Upper lobe of left lung (tissue), 6 donors: Measurements from ENCODE around the gene FLYWCH2. TPM values are rescaled to one million over a fixed set of nuclear protein-coding genes. Genes with fewer than 3 reads are reported as not detected.
"Not testable (repeated sequence)": the region's sequence is repeated elsewhere in the genome, so short reads cannot be mapped to it uniquely, and the experiment has no call there.

Experiments
- ATAC-seq, 2 donors: fragments of 200-7000 bp; cut with Tn5 transposase; one replicate each; pipeline ENCODE4 v1.9.1; 2022; ENCODE audit warnings: mild to moderate bottlenecking in 2 of 2, moderate library complexity in 2 of 2; ENCODE audit not compliant: low FRiP score in 2 of 2
- DNase-seq, 2 donors: peaks; one replicate each; pipeline ENCODE4 v3.0.0-alpha.2; 2019 to 2020
- H3K27ac ChIP-seq, 4 donors: fragments of 200-600 bp; sonication (generic); one replicate each; pipeline ENCODE4 v1.5.1; 2016 to 2019
- H3K27me3 ChIP-seq, 4 donors: fragments of 200-600 bp; sonication (generic); one replicate each; pipeline ENCODE4 v1.5.1; 2017 to 2019
- H3K36me3 ChIP-seq, 4 donors: fragments of 200-600 bp; sonication (generic); one replicate each; pipeline ENCODE4 v1.5.1; 2016 to 2019
- H3K4me1 ChIP-seq, 4 donors: fragments of 200-600 bp; sonication (generic); one replicate each; pipeline ENCODE4 v1.5.1; 2018 to 2019
- H3K4me3 ChIP-seq, 4 donors: fragments of 200-600 bp; sonication (generic); one replicate each; pipeline ENCODE4 v1.5.1; 2017 to 2019; ENCODE audit warnings: mild to moderate bottlenecking in 2 of 4, moderate library complexity in 1 of 4
- H3K9me3 ChIP-seq, 4 donors: fragments of 200-600 bp; sonication (generic); one replicate each; pipeline ENCODE4 v1.5.1; 2018 to 2019
- EP300 ChIP-seq, 4 donors: sonication (generic); formaldehyde crosslinking; IDR thresholded peaks; one replicate each; pipeline ENCODE4 v1.5.1; 2017; ENCODE audit warnings: antibody characterized with exemption in 4 of 4, control low read depth in 2 of 4
- POLR2A ChIP-seq, 4 donors: fragments of 450-650 bp; IDR thresholded peaks; one replicate each; pipeline ENCODE4 v1.5.1; 2016 to 2017; ENCODE audit warnings: antibody characterized with exemption in 4 of 4, mild to moderate bottlenecking in 2 of 4
- POLR2AphosphoS5 ChIP-seq, 2 donors: sonication (generic); formaldehyde crosslinking; IDR thresholded peaks; one replicate each; pipeline ENCODE4 v1.5.1; 2017; ENCODE audit warnings: antibody characterized with exemption in 2 of 2
- WGBS, 2 donors: methylation state at CpG; one replicate each; pipeline ENCODE4 v1.1.5; 2017 to 2018; 5-methylcytosine and 5-hydroxymethylcytosine counted together
- total RNA-seq, 6 donors: library from RNA; depleted of rRNA in 4 of 6; stranded (reverse); fragments of >200 nt in 4 of 6; gene quantifications; one replicate each; pipeline versions ENCODE4 v1.1.0 to v1.2.1, GENCODE V29; 2016 to 2021
- TF ChIP-seq, protein P1 (sequence below), 6 experiments: fragments of 450-650 bp in 4 of 6; fragments of 200-600 bp in 2 of 6; sonication (generic) in 2 of 6; IDR thresholded peaks; one replicate each; pipeline ENCODE4 v1.5.1; 2016 to 2019; ENCODE audit warnings: antibody characterized with exemption in 6 of 6
- donor health status: DM: no; HTN: no; CAD: no; lungs with moderate emphysema.
- donor health status: DM: no; HTN: yes; CAD: no; lungs with severe emphysema.

Gene FLYWCH2
- total RNA-seq, 6 donors from 2014 or later = 31.2 to 70.1 (median 39.7) TPM

DNA sequence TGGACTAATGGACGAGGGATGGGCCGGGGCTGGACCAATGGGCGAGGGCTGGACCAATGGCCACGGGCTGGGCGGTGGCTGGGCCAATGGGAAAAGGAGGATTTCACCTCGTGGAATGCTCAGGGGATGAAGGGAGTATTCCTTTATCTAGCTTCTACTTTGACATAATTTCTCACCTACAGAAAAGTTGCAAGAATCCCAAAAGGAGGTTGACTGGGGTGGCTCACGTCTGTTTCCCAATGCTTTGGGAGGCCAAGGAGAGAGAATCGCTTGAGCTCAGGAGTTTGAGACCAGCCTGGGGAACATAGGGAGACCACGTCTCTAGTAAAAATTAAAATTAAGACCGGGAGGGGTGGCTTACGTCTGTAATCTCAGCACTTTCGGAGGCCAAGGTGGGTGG, 23.0 kb downstream of the FLYWCH2 start:
- no peaks in the 10 kb centered on the region for H3K27me3 ChIP-seq
- peak overlapping the region in 1 of 4 donors; percentile 10 for H3K4me3 ChIP-seq
- ATAC-seq = no peak
- H3K36me3 ChIP-seq = no peaks in the 10 kb centered on the region
- peaks cover 13 to 30% (median 15%) of the 10 kb centered on the region in 4 donors for H3K4me1 ChIP-seq
- WGBS, 2 donors = 23 to 27% methylated on average over 12 of the region's 12 CpGs
- no peak for DNase-seq
- peak overlapping the region in 2 of 4 donors; percentile 13 to 23 for H3K27ac ChIP-seq
- TF ChIP-seq EP300 (IDR thresholded peaks at IDR 0.05) (no peak), POLR2AphosphoS5 (IDR thresholded peaks at IDR 0.05) (no peak), POLR2A (IDR thresholded peaks at IDR 0.05) (no peak)
- TF ChIP-seq, protein P1, sequence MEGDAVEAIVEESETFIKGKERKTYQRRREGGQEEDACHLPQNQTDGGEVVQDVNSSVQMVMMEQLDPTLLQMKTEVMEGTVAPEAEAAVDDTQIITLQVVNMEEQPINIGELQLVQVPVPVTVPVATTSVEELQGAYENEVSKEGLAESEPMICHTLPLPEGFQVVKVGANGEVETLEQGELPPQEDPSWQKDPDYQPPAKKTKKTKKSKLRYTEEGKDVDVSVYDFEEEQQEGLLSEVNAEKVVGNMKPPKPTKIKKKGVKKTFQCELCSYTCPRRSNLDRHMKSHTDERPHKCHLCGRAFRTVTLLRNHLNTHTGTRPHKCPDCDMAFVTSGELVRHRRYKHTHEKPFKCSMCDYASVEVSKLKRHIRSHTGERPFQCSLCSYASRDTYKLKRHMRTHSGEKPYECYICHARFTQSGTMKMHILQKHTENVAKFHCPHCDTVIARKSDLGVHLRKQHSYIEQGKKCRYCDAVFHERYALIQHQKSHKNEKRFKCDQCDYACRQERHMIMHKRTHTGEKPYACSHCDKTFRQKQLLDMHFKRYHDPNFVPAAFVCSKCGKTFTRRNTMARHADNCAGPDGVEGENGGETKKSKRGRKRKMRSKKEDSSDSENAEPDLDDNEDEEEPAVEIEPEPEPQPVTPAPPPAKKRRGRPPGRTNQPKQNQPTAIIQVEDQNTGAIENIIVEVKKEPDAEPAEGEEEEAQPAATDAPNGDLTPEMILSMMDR (IDR thresholded peaks at IDR 0.05) = no peak
- H3K9me3 ChIP-seq = no peaks in the 10 kb centered on the region

DNA sequence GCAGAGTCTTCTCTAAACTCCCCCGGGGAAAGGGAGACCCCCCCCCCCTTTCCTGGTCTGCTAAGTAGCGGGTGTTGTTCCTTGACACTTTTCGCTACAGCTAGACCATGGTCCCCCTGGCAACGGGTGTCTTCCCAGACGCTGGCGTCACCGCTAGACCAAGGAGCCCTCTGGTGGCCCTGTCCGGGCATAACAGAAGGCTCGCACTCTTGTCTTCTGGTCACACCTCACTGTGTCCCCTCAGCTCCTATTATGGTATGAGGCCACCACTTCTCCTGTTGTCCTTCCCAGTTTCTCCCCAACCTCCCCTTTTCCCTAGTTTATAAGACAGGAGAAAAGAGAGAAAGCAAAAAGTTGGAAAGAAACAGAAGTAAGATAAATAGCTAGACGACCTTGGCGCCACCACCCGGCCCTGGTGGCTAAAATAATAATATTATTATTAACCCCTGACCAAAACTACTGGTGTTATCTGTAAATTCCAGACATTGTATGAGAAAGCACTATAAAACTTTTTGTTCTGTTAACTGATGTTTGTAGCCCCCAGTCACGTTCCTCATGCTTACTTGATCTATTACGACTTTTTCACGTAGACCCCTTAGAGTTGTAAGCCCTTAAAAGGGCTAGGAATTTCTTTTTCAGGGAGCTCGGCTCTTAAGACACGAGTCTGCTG, 24.2 kb downstream of the FLYWCH2 start:
- peak in 1 of 2 donors; percentile 67 for DNase-seq
- H3K4me1 ChIP-seq = peaks cover 13 to 34% (median 20%) of the 10 kb centered on the region in 4 donors
- not testable (repeated sequence) for H3K27me3 ChIP-seq, H3K27ac ChIP-seq, ATAC-seq, H3K4me3 ChIP-seq, H3K9me3 ChIP-seq, H3K36me3 ChIP-seq
- TF ChIP-seq, protein P1 (IDR thresholded peaks at IDR 0.05) = peak; percentile 47 to 84 (median 72)
- 19 to 22% methylated on average over 12 to 16 of the region's 17 CpGs for WGBS, 2 donors

DNA sequence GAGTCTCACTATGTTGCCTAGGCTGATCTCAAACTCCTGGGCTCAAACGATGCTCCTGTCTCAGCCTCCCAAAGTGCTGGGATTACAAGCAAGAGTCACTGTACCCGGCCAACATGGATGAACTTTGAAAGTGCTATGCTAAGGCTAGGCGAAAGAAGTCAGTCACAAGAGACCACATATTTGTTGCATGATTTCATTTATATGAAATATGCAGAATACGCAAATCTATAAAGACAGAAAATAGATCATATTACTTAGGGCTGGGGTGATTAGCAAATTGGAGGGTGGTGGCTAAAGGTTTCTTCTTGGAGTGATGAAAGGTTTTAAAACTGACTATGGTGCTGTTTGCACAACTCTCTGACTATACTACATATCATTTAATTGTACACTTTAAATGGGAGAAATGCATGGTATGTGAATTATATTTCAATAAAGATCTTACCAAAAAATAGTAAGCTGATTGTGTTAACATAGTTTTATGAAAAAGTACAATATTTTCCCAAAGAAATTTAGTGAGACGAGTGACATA, 27.5 kb downstream of the FLYWCH2 start:
- TF ChIP-seq EP300 (IDR thresholded peaks at IDR 0.05) (no peak), POLR2AphosphoS5 (IDR thresholded peaks at IDR 0.05) (no peak), POLR2A (IDR thresholded peaks at IDR 0.05) (no peak)
- TF ChIP-seq, protein P1 (IDR thresholded peaks at IDR 0.05) = no peak
- H3K9me3 ChIP-seq = no peaks in the 10 kb centered on the region
- H3K4me1 ChIP-seq = peaks cover 15 to 38% (median 25%) of the 10 kb centered on the region in 4 donors
- H3K4me3 ChIP-seq = no peak overlapping the region
- DNase-seq = no peak
- H3K36me3 ChIP-seq = peaks cover 0 to 14% (median 6%) of the 10 kb centered on the region in 4 donors
- H3K27ac ChIP-seq = no peak overlapping the region
- no peak for ATAC-seq
- WGBS, 2 donors = 66 to 68% methylated on average over 5 of the region's 5 CpGs
- no peaks in the 10 kb centered on the region for H3K27me3 ChIP-seq

DNA sequence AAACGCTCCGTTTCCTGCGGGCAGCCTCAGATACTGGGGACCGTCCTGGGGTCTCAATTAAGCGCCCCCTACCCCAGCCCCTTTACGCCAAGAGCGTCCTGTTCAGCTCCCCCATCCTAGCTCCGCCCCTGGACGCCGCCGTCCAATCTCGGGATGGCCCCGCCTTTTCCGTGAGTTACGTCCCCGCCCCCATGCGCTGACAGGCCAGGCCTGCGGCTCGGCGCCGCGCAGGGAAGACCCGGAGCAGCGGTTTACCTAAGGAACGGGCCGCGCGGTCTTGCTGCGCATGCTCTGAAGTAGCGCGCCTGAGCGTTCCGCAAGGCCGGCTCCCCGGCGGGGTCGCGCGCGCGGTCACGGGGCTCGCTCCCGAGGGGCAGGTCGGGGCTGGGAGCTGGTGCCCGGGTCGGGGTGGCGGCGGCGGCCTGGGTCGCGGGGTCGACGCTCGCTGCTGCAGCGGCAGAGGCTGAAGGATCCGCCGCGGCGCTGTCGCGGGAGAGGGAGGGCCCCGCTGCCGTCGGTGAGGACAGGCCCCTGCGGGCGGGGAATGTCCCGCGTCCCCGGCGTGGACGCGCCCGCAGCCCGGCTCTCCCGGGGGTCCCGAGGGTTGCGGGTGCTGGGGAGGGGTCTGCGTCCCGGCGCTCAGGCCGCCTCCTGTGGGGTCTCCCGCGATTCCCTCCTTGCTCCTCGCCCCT, 28.8 kb downstream of the FLYWCH2 start, which contains the start of gene FLYWCH1:
Gene FLYWCH1 (plus strand): TSS at position 294 of the 692 bp plus-strand sequence. CDS start 17,755 bp downstream, outside the sequence.
- TF ChIP-seq, protein P1 (IDR thresholded peaks at IDR 0.05) = peak in 3 of 6 experiments; percentile 21 to 53 (median 24)
- TF ChIP-seq POLR2A (IDR thresholded peaks at IDR 0.05) (peak in 3 of 4 donors; percentile 63 to 82 (median 65)), EP300 (IDR thresholded peaks at IDR 0.05) (no peak), POLR2AphosphoS5 (IDR thresholded peaks at IDR 0.05) (peak; percentile 51 to 87)
- peaks cover 9 to 29% (median 17%) of the 10 kb centered on the region in 4 donors for H3K4me1 ChIP-seq
- WGBS, 2 donors = 1% methylated on average over 56 of the region's 85 CpGs; no CpG with 5 or more reads in 1 of the 2 donors
- peak; percentile 99 for ATAC-seq
- H3K27ac ChIP-seq = peak within 1 kb of the TSS; percentile 84 to 91 (median 86)
- peaks cover 0 to 22% (median 6%) of the 10 kb centered on the region in 4 donors for H3K36me3 ChIP-seq
- H3K4me3 ChIP-seq = peak within 1 kb of the TSS; percentile 75 to 98 (median 94)
- peak; percentile 99 for DNase-seq
- no peaks in the 10 kb centered on the region for H3K9me3 ChIP-seq
- no peaks in the 10 kb centered on the region for H3K27me3 ChIP-seq
